NB4 (cell line): ENCODE results near the gene XPC.

ENCODE experiments used
- DNase-seq: peaks from one replicate; pipeline ENCODE4 v3.0.0; 2010; ENCODE audit warnings: low read depth
- H3K4me3 ChIP-seq: one replicate; pipeline ENCODE4 v1.5.1; 2011; ENCODE audit warnings: mild to moderate bottlenecking, low read depth, low read length, moderate library complexity
- MYC ChIP-seq: IDR thresholded peaks from 2 replicates; pipeline ENCODE4 v1.6.1; 2011; ENCODE audit warnings: low read depth, low read length
- POLR2A ChIP-seq: IDR thresholded peaks from 2 replicates; pipeline ENCODE4 v1.6.1; 2011; ENCODE audit warnings: mild to moderate bottlenecking; ENCODE audit not compliant: insufficient read length; ENCODE audit errors: extremely low read depth
- TF ChIP-seq, protein P1 (sequence below): IDR thresholded peaks from 2 replicates; pipeline ENCODE4 v1.6.1; 2011; ENCODE audit warnings: low read depth, low read length
- TF ChIP-seq, protein P2 (sequence below): IDR thresholded peaks from one replicate; pipeline ENCODE4 v1.5.1; 2012; ENCODE audit warnings: low read depth, low read length

The XPC gene

DNA sequence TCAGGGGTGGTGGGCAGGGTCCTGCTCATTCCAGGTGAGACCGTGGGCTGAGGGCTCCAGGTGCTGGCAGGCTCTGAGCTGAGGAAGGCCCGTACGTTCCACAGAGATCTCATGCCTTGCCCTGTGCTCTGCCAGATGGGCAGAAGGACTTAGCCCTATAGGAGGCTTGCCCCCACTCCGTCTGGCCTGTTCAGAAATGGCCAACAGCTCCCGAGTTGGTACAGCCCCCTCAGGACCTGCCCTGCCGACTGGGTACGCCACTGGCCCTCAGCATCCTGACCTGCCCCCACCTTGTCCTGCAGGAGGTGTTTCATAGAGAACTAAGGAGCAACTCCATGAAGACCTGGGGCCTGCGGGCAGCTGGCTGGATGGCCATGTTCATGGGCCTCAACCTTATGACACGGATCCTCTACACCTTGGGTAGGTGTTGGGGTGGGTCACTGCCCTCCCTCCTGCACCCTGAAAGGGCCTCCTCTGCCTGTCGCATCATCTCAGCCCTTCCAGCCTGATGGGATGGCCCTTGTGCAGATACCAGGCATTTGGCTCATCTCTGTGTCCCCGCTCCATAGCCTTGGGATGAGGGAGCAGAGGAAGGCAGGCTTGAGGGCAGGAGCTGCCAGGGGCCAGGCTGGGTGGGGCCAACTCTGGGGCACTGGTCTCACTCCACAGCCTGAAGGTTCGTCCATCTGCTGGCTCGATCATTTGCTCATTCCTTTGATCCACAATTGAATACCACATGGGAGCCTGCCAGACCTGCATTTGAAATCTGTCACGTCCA is 39.3 kb downstream of the XPC start:
- H3K4me3 ChIP-seq = no peak overlapping the region
- TF ChIP-seq, protein P1, sequence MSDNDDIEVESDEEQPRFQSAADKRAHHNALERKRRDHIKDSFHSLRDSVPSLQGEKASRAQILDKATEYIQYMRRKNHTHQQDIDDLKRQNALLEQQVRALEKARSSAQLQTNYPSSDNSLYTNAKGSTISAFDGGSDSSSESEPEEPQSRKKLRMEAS = no peak
- TF ChIP-seq, protein P2, sequence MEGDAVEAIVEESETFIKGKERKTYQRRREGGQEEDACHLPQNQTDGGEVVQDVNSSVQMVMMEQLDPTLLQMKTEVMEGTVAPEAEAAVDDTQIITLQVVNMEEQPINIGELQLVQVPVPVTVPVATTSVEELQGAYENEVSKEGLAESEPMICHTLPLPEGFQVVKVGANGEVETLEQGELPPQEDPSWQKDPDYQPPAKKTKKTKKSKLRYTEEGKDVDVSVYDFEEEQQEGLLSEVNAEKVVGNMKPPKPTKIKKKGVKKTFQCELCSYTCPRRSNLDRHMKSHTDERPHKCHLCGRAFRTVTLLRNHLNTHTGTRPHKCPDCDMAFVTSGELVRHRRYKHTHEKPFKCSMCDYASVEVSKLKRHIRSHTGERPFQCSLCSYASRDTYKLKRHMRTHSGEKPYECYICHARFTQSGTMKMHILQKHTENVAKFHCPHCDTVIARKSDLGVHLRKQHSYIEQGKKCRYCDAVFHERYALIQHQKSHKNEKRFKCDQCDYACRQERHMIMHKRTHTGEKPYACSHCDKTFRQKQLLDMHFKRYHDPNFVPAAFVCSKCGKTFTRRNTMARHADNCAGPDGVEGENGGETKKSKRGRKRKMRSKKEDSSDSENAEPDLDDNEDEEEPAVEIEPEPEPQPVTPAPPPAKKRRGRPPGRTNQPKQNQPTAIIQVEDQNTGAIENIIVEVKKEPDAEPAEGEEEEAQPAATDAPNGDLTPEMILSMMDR = no peak
- no peak for DNase-seq

DNA sequence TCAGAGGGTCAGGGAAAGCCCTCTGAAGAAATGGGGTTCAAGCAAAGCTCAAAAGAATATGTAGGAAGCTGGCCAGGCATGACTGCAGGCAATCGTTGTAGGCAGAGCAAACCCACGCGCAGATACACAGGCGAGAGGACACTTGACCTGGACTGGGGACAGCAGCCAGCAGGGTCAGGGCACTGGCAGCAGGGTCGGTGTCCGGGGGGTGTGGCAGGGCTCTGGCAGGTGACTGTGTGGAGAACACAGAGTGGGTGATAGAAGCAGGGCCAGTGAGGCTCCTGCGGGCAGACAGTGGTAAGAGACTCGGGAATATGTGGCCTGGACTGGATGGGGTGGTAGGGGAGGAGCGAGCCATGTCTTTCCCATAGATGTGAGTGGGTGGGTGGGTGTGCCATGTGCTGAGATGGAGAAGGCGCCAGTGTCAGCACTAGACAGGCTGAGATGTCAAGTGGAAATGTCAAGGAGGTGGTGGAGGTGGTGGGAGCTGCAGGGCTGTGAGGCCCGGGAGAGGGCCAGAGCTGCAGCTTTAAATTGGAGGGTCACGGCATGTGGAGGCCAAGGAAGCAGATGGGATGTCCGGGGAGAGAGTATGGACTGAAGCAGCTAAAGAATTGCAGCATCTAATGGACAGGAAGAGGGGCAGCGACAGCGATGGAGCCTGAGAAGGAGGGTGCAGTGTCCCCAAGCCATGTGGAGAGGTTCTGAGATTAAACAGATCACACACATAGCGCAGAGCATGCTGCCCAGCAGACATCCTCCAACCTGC is 40.1 kb downstream of the XPC start:
- no peak overlapping the region for H3K4me3 ChIP-seq
- TF ChIP-seq MYC = no peak
- TF ChIP-seq, protein P2 = no peak
- no peak for TF ChIP-seq POLR2A
- TF ChIP-seq, protein P1 = no peak
- DNase-seq = no peak

DNA sequence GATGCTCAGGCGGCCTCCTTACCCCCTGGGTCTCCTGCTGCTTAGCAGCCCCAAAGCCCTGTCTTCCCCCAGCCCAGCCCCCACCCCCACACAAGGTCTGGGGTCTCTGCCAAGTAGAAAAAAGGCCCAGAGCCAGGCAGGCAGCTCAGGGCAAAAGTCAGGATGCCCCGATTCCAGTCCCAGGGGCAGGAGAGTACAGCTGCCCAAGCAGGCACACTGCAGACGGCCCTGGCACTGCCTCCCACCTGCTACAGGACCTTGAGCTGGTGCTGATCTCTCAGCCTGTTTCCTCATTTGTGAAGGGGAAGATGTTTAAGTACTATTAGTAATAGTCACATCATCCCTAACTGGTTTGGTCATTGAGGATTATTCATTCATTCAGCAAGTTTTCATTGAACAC is 41.0 kb downstream of the XPC start:
- TF ChIP-seq, protein P2 = no peak
- TF ChIP-seq, protein P1 = no peak
- TF ChIP-seq MYC = no peak
- no peak for DNase-seq
- H3K4me3 ChIP-seq = no peak overlapping the region

DNA sequence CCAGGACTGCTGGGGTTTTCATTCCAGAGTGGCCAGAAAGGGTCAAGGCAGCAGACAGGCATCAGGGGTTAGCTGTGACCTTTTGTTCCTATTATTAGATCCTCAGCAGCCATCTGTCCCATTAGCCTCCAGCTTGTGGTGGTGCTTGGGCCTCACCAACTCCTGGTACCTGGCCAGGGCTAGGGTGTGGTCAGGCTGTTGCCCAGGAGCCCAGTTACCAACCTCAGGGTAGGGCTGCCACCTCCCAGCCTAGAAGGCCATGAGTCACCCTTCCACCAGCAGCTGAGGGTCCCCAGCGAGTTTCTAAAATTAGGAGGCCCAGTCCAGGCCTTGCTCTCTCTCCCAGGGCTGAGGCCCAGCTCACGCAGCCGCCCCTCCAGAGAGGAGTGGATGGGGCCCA is 41.4 kb downstream of the XPC start:
- no peak for DNase-seq
- TF ChIP-seq MYC (no peak), POLR2A (no peak)
- TF ChIP-seq, protein P2 = no peak
- TF ChIP-seq, protein P1 = no peak
- no peak overlapping the region for H3K4me3 ChIP-seq

DNA sequence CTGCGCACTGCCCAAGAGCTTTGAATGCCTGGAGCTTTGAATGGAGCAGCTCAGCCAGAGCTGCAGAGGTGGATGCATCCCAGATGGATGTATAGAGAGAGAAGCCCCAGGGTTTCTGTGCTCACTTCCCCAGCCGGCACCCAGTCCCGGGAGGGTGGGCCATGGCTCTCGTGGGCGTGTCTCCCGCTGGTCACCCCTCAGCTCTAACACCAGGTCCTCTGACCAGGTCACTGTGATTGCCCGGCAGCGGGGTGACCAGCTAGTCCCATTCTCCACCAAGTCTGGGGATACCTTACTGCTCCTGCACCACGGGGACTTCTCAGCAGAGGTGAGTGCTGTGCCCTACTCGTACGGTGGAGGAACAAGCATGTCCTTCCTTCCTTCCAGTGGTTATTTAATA is 42.8 kb downstream of the XPC start:
- no peak overlapping the region for H3K4me3 ChIP-seq
- TF ChIP-seq, protein P2 = no peak
- TF ChIP-seq, protein P1 = no peak
- TF ChIP-seq POLR2A (no peak), MYC (no peak)
- no peak for DNase-seq
